Measurements from ENCODE around the gene MLEC. TPM values are rescaled to one million over a fixed set of nuclear protein-coding genes. Genes with fewer than 3 reads are reported as not detected.

The MLEC gene
- total and polyA plus RNA-seq, 2 experiments from 2014 or later = 122 to 215 TPM

- Histone ChIP-seq H3K4me3 (no peak overlapping the region), H3K36me3 (peaks cover 79% of the 10 kb centered on the region), H3K4me1 (ENCODE audit: low read depth) (no peaks in the 10 kb centered on the region), H3K27ac (no peak overlapping the region), H3K9me3 (ENCODE audit: low read depth) (no peaks in the 10 kb centered on the region), H3K27me3 (no peaks in the 10 kb centered on the region)
- TF ChIP-seq, protein P1, sequence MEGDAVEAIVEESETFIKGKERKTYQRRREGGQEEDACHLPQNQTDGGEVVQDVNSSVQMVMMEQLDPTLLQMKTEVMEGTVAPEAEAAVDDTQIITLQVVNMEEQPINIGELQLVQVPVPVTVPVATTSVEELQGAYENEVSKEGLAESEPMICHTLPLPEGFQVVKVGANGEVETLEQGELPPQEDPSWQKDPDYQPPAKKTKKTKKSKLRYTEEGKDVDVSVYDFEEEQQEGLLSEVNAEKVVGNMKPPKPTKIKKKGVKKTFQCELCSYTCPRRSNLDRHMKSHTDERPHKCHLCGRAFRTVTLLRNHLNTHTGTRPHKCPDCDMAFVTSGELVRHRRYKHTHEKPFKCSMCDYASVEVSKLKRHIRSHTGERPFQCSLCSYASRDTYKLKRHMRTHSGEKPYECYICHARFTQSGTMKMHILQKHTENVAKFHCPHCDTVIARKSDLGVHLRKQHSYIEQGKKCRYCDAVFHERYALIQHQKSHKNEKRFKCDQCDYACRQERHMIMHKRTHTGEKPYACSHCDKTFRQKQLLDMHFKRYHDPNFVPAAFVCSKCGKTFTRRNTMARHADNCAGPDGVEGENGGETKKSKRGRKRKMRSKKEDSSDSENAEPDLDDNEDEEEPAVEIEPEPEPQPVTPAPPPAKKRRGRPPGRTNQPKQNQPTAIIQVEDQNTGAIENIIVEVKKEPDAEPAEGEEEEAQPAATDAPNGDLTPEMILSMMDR (IDR thresholded peaks at IDR 0.05; ENCODE audit: low read depth, low read length) = no peak
- no peak for DNase-seq (ENCODE audit: low read depth in 1 of 2, low spot score in 1 of 2)
Observed at GRCh38 chr12:120719072-120719471, 32.1 kb downstream of the MLEC start.

GRCh38 chr12:120719496-120720233 lies 32.7 kb downstream of the MLEC start:
- Histone ChIP-seq H3K27ac (no peak overlapping the region), H3K4me3 (no peak overlapping the region), H3K9me3 (ENCODE audit: low read depth) (no peaks in the 10 kb centered on the region), H3K27me3 (no peaks in the 10 kb centered on the region), H3K36me3 (peaks cover 76% of the 10 kb centered on the region), H3K4me1 (ENCODE audit: low read depth) (no peaks in the 10 kb centered on the region)
- TF ChIP-seq, protein P1 (IDR thresholded peaks at IDR 0.05; ENCODE audit: low read depth, low read length) = no peak
- peak in 1 of 2 donors; percentile 68 for DNase-seq (ENCODE audit: low read depth in 1 of 2, low spot score in 1 of 2)

DNA sequence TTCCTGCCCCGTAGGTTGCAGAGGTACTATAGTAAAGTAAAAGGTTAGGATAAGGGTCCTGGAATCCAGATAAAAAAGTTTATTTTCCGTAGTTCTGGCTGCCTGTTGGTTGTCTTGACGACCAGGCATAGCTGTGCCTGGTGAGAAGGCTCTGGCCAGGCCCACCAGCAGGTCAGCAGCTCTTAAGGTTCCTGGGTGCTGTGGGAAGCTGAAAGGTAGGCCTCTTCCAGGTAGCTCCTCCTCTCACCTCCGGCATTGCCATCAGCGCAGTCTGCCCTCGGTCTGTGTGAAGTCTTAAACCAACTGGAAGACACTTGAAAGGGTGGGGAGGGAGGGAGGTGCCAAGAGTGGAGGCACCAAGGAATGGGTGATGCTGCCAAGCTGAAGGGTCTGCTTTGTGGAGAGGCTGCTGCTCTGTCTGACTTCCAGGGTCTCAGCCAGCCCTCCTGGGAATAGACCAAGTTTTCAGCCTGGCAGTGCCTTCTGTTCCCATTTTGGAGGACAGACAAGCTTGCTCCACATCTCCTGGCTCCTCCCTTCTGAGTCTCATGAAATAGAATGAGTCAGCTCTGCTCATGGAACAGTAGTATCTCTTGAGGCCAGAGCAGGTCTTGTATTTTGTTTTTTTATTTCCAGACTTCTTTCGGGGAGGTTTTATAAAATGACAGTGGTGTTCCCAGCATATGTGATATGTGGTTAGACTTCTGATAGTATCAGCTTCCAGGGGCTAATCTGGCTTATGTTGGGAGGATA lies 33.5 kb downstream of the MLEC start:
- Histone ChIP-seq H3K4me1 (ENCODE audit: low read depth) (peaks cover 4% of the 10 kb centered on the region), H3K9me3 (ENCODE audit: low read depth) (no peaks in the 10 kb centered on the region), H3K4me3 (no peak overlapping the region), H3K27ac (no peak overlapping the region), H3K36me3 (peaks cover 69% of the 10 kb centered on the region), H3K27me3 (no peaks in the 10 kb centered on the region)
- TF ChIP-seq, protein P1 (IDR thresholded peaks at IDR 0.05; ENCODE audit: low read depth, low read length) = no peak
- peak in 1 of 2 donors; percentile 88 for DNase-seq (ENCODE audit: low read depth in 1 of 2, low spot score in 1 of 2)

GRCh38 chr12:120720987-120721801 lies 34.2 kb downstream of the MLEC start:
- TF ChIP-seq, protein P1 (IDR thresholded peaks at IDR 0.05; ENCODE audit: low read depth, low read length) = no peak
- Histone ChIP-seq H3K4me1 (ENCODE audit: low read depth) (peaks cover 4% of the 10 kb centered on the region), H3K4me3 (no peak overlapping the region), H3K27me3 (no peaks in the 10 kb centered on the region), H3K27ac (no peak overlapping the region), H3K36me3 (peaks cover 62% of the 10 kb centered on the region), H3K9me3 (ENCODE audit: low read depth) (no peaks in the 10 kb centered on the region)
- no peak for DNase-seq (ENCODE audit: low read depth in 1 of 2, low spot score in 1 of 2)

DNA sequence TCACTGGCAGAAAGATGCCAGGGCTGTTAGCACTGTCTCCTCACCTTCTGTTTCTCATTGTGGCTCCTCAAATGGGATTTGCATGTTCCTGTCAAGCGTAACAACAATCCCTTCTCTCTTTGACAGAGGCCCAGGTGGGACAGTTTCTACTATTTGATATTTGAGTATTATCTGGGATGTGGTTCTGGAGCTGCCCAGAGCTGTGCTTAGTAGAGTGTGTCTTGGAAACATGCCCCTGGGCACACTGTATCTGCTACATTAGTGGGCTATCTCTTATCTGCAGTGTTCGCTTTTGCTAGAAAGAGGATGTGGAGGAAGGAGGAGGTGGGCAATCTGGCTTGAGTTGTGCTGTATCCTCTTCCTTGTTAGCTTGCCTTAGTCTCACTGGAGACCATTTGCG lies 34.9 kb downstream of the MLEC start:
- Histone ChIP-seq H3K9me3 (ENCODE audit: low read depth) (no peaks in the 10 kb centered on the region), H3K4me3 (no peak overlapping the region), H3K27ac (no peak overlapping the region), H3K27me3 (no peaks in the 10 kb centered on the region), H3K4me1 (ENCODE audit: low read depth) (peaks cover 4% of the 10 kb centered on the region), H3K36me3 (peaks cover 55% of the 10 kb centered on the region)
- DNase-seq (ENCODE audit: low read depth in 1 of 2, low spot score in 1 of 2) = no peak
- TF ChIP-seq, protein P1 (IDR thresholded peaks at IDR 0.05; ENCODE audit: low read depth, low read length) = no peak
